MM.1S (cell line): ENCODE data around the gene SREBF1.

Source experiments
- DNase-seq: peaks from one replicate; pipeline ENCODE4 v3.0.0-alpha.2; 2015
- H2AFZ ChIP-seq: fragments of 300-600 bp; sonication (generic); 2 replicates; pipeline ENCODE4 v1.6.0; 2016; ENCODE audit warnings: antibody characterized with exemption, low read length
- H3F3A ChIP-seq: fragments of 300-600 bp; sonication (generic); 2 replicates; pipeline ENCODE4 v1.6.1; 2016; ENCODE audit warnings: mild to moderate bottlenecking, antibody characterized with exemption, low read length, moderate library complexity, mixed read lengths; ENCODE audit not compliant: insufficient read depth
- H3K27ac ChIP-seq: fragments of 300-600 bp; sonication (generic); 2 replicates; pipeline ENCODE4 v1.5.1; 2016; ENCODE audit warnings: mild to moderate bottlenecking, low read length
- H3K27me3 ChIP-seq: fragments of 300-600 bp; sonication (generic); replicated peaks from 2 replicates; pipeline ENCODE4 v1.6.0; 2016; ENCODE audit warnings: low read length; ENCODE audit not compliant: insufficient read depth
- H3K36me3 ChIP-seq: fragments of 300-600 bp; sonication (generic); replicated peaks from 2 replicates; pipeline ENCODE4 v1.6.1; 2016; ENCODE audit warnings: mild to moderate bottlenecking, low read length, mixed read lengths; ENCODE audit not compliant: insufficient read depth
- H3K4me1 ChIP-seq: fragments of 300-600 bp; sonication (generic); 2 replicates; pipeline ENCODE4 v1.6.1; 2016; ENCODE audit warnings: low read length, mixed read lengths
- H3K4me2 ChIP-seq: fragments of 300-600 bp; sonication (generic); 2 replicates; pipeline ENCODE4 v1.6.0; 2016; ENCODE audit warnings: low read depth, low read length
- H3K4me3 ChIP-seq: fragments of 300-600 bp; sonication (generic); 2 replicates; pipeline ENCODE4 v1.5.1; 2016; ENCODE audit warnings: low read length, mixed read lengths
- H3K79me2 ChIP-seq: fragments of 300-600 bp; sonication (generic); 2 replicates; pipeline ENCODE4 v1.6.1; 2016; ENCODE audit warnings: mixed run types, low read length, mixed read lengths
- H3K9ac ChIP-seq: fragments of 300-600 bp; sonication (generic); 2 replicates; pipeline ENCODE4 v1.6.1; 2016; ENCODE audit warnings: low read length, mixed read lengths
- H3K9me2 ChIP-seq: fragments of 300-600 bp; sonication (generic); replicated peaks from 2 replicates; pipeline ENCODE4 v1.6.1; 2016; ENCODE audit warnings: mild to moderate bottlenecking, low read length, mixed read lengths; ENCODE audit not compliant: insufficient read depth
- H3K9me3 ChIP-seq: fragments of 300-600 bp; sonication (generic); replicated peaks from 2 replicates; pipeline ENCODE4 v1.6.1; 2016; ENCODE audit warnings: mild to moderate bottlenecking, low read length, mixed read lengths; ENCODE audit not compliant: insufficient read depth
- H4K20me1 ChIP-seq: fragments of 300-600 bp; sonication (generic); 2 replicates; pipeline ENCODE4 v1.6.1; 2016; ENCODE audit warnings: mild to moderate bottlenecking, low read length, moderate library complexity, mixed read lengths; ENCODE audit not compliant: insufficient read depth
- CTCF ChIP-seq: fragments of 300-600 bp; sonication (generic); IDR thresholded peaks from 2 replicates; pipeline ENCODE4 v1.5.1; 2016; ENCODE audit warnings: antibody characterized with exemption, low read length, mixed read lengths
- EZH2 ChIP-seq: fragments of 300-600 bp; sonication (generic); optimal IDR thresholded peaks from 2 replicates; pipeline ENCODE3; 2017; ENCODE audit warnings: low read depth, mild to moderate bottlenecking, antibody characterized with exemption, low read length, mixed read lengths
- EZH2phosphoT487 ChIP-seq: fragments of 300-600 bp; sonication (generic); IDR thresholded peaks from 2 replicates; pipeline ENCODE4 v1.6.1; 2018; ENCODE audit warnings: antibody characterized with exemption, low read length

The SREBF1 gene

DNA sequence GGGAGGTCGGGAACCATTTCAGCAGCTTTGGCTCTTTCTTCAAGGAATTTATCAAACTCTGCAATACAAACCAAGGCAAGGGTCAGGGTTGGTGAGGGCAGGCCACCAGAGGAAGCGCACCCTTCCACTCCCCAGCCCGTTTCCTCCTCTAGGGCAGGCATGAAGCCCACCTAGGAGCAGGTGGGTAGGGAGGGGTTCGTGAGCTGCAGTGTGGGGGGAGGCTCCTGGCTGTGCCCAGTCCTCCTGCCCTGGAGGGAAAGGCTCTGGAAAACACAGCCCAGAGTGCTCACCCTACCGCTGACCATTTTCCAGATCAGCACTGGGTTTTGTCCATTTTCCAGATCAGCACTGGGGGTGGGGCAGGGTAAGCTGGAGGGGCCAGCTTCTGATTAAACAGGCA is 10.9 kb upstream of the SREBF1 start:
- TF ChIP-seq EZH2phosphoT487 = no peak
- no peak for TF ChIP-seq CTCF
- no peak for TF ChIP-seq EZH2
- Histone ChIP-seq H3K27me3 (no peaks in the 10 kb centered on the region), H3K9me2 (no peaks in the 10 kb centered on the region), H2AFZ (no peak overlapping the region), H3K4me3 (no peak overlapping the region), H3K4me1 (peaks cover 7% of the 10 kb centered on the region; the same call in 1 of the 2 replicates), H3K79me2 (no peaks in the 10 kb centered on the region), H3K9ac (no peak overlapping the region), H3K36me3 (no peaks in the 10 kb centered on the region), H3K27ac (no peak overlapping the region), H4K20me1 (no peaks in the 10 kb centered on the region), H3K4me2 (no peak overlapping the region), H3F3A (no peaks in the 10 kb centered on the region), H3K9me3 (no peaks in the 10 kb centered on the region)
- DNase-seq = no peak

- Histone ChIP-seq H4K20me1 (no peaks in the 10 kb centered on the region), H3K4me1 (peaks cover 7% of the 10 kb centered on the region; the same call in 1 of the 2 replicates), H3K4me3 (no peak overlapping the region), H3K9ac (no peak overlapping the region), H3K9me2 (no peaks in the 10 kb centered on the region), H3K79me2 (no peaks in the 10 kb centered on the region), H3K27ac (no peak overlapping the region), H3K4me2 (no peak overlapping the region), H3K27me3 (no peaks in the 10 kb centered on the region), H3K9me3 (no peaks in the 10 kb centered on the region), H3F3A (no peaks in the 10 kb centered on the region), H3K36me3 (no peaks in the 10 kb centered on the region), H2AFZ (no peak overlapping the region)
- no peak for DNase-seq
- no peak for TF ChIP-seq EZH2phosphoT487
- TF ChIP-seq CTCF = no peak
- TF ChIP-seq EZH2 = no peak
Observed at GRCh38 chr17:17847118-17847689, 10.4 kb upstream of the SREBF1 start.

DNA sequence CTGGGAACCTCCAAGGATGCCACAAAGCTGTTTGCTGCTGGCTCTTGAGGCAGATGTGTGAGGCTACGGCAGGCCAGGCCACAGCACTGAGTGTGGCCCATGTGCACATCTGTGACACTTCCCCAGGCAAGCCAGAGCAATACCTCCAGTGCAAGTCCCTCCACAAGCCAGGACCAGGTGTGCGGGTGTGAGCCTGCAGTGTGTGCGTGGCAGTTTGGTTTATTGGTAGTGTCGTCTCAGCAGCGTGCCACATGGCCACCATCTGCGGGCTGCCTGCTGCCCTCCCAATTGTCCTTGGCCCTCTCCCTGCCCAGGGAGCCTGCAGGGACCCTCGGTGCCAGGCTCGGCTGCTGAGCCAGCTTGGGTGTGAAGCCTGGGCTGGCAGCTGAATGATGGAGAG is 9.9 kb upstream of the SREBF1 start:
- DNase-seq = no peak
- H3K27me3 ChIP-seq = no peaks in the 10 kb centered on the region
- TF ChIP-seq EZH2phosphoT487 (no peak), EZH2 (no peak), CTCF (no peak)
- no peak overlapping the region for H3K4me3 ChIP-seq
- peaks cover 7% of the 10 kb centered on the region; the same call in 1 of the 2 replicates for H3K4me1 ChIP-seq
- H3F3A ChIP-seq = peaks cover under 1% of the 10 kb centered on the region; the same call in 1 of the 2 replicates
- H3K79me2 ChIP-seq = no peaks in the 10 kb centered on the region
- no peak overlapping the region for H3K4me2 ChIP-seq
- no peaks in the 10 kb centered on the region for H3K9me3 ChIP-seq
- H4K20me1 ChIP-seq = no peaks in the 10 kb centered on the region
- no peak overlapping the region for H3K27ac ChIP-seq
- no peak overlapping the region for H2AFZ ChIP-seq
- no peaks in the 10 kb centered on the region for H3K9me2 ChIP-seq
- no peak overlapping the region for H3K9ac ChIP-seq
- no peaks in the 10 kb centered on the region for H3K36me3 ChIP-seq
